ENCODE measurements around the gene APOBEC3B. TPM values are rescaled to one million over a fixed set of nuclear protein-coding genes. Genes with fewer than 3 reads are reported as not detected.
"Not testable (repeated sequence)": the region's sequence is repeated elsewhere in the genome, so short reads cannot be mapped to it uniquely, and the experiment has no call there.

The APOBEC3B gene
- total and polyA plus RNA-seq, 2 experiments from 2014 or later: 2.2 to 11.0 TPM

DNA sequence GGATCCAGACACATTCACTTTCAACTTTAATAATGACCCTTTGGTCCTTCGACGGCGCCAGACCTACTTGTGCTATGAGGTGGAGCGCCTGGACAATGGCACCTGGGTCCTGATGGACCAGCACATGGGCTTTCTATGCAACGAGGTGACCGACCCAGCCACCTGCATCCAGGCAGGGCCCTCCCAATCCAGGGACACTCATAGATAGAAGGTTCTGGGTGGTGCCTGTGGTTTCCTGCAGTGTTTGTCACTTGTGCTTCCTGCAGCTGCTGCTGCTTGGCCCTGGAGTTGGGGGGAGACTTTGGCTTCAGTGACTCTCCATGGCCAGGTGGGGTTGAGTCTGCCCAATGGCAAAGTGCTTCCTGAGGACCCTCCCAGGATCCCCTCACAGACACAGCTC is 7.3 kb downstream of the APOBEC3B start:
- H3K27me3 ChIP-seq: no peaks in the 10 kb centered on the region
- no peak overlapping the region for H2AFZ ChIP-seq
- H3K9me2 ChIP-seq (replicated peaks; ENCODE audit: insufficient read depth): no peaks in the 10 kb centered on the region
- no peaks in the 10 kb centered on the region for H3K9me3 ChIP-seq (ENCODE audit: low read depth)
- TF ChIP-seq EZH2 (IDR thresholded peaks at IDR 0.05; ENCODE audit: borderline replicate concordance) (no peak), EZH2phosphoT487 (IDR thresholded peaks at IDR 0.05; ENCODE audit: low read depth, severe bottlenecking, unreplicated experiment) (no peak), CTCF (IDR thresholded peaks at IDR 0.05; ENCODE audit: poor library complexity) (no peak)
- peaks cover 2% of the 10 kb centered on the region for H3K4me1 ChIP-seq (ENCODE audit: insufficient read depth)
- H3K79me2 ChIP-seq: no peaks in the 10 kb centered on the region
- no peak overlapping the region for H3K4me3 ChIP-seq
- H3K36me3 ChIP-seq (replicated peaks; ENCODE audit: insufficient read depth, low read depth): no peaks in the 10 kb centered on the region
- DNase-seq (ENCODE audit: low spot score): no peak
- WGBS (ENCODE audit: low lambda C conversion rate, missing lambda C conversion rate): 95% methylated on average over 6 of the region's 6 CpGs
- no peak overlapping the region for H3K4me2 ChIP-seq
- H3K27ac ChIP-seq: no peak overlapping the region
- H4K20me1 ChIP-seq (ENCODE audit: insufficient read depth, poor library complexity, severe bottlenecking): no peaks in the 10 kb centered on the region

DNA sequence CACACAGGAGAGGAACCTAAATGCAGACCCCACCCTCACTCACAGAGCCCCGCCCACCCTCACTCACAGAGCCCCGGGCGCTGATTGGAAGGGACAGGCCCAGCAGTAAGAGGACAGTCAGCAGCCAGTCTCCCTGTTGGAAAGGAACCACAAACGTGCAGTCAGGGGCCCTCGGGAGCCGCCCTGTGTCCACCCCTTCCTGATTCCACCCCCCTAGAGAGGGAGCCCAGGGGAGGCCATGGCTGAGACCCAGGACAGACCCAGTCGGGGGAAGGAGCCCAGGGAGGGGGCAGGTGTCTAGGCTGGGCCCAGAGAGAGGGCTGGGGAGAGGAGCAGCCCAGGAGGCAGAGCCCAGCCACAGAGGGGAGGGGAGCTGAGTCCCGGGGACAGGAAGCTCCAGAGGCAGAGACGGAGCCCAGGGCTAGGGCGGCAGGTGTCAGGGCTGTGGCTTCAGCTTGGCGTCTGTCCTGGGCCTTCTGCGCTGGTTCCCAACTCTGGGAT is 10.8 kb downstream of the APOBEC3B start:
- not testable (repeated sequence) for H3K4me3 ChIP-seq; H3K27me3 ChIP-seq; H3K9me3 ChIP-seq (ENCODE audit: low read depth); H2AFZ ChIP-seq; H3K4me1 ChIP-seq (ENCODE audit: insufficient read depth); H3K4me2 ChIP-seq; H3K27ac ChIP-seq; H4K20me1 ChIP-seq (ENCODE audit: insufficient read depth, poor library complexity, severe bottlenecking); H3K79me2 ChIP-seq; H3K36me3 ChIP-seq (replicated peaks; ENCODE audit: insufficient read depth, low read depth); DNase-seq (ENCODE audit: low spot score); H3K9me2 ChIP-seq (replicated peaks; ENCODE audit: insufficient read depth)
- WGBS (ENCODE audit: low lambda C conversion rate, missing lambda C conversion rate): 58% methylated on average over 5 of the region's 12 CpGs

- Histone ChIP-seq H3K4me3 (no peak overlapping the region), H3K27ac (no peak overlapping the region), H2AFZ (no peak overlapping the region), H3K27me3 (no peaks in the 10 kb centered on the region), H3K79me2 (no peaks in the 10 kb centered on the region), H3K36me3 (replicated peaks; ENCODE audit: insufficient read depth, low read depth) (no peaks in the 10 kb centered on the region), H3K9me2 (replicated peaks; ENCODE audit: insufficient read depth) (no peaks in the 10 kb centered on the region), H3K4me1 (ENCODE audit: insufficient read depth) (no peaks in the 10 kb centered on the region), H3K9me3 (ENCODE audit: low read depth) (no peaks in the 10 kb centered on the region), H4K20me1 (ENCODE audit: insufficient read depth, poor library complexity, severe bottlenecking) (no peaks in the 10 kb centered on the region), H3K4me2 (no peak overlapping the region)
- 80% methylated on average over 6 of the region's 6 CpGs for WGBS (ENCODE audit: low lambda C conversion rate, missing lambda C conversion rate)
- TF ChIP-seq EZH2phosphoT487 (IDR thresholded peaks at IDR 0.05; ENCODE audit: low read depth, severe bottlenecking, unreplicated experiment): no peak
- TF ChIP-seq CTCF (IDR thresholded peaks at IDR 0.05; ENCODE audit: poor library complexity): no peak
- no peak for TF ChIP-seq EZH2 (IDR thresholded peaks at IDR 0.05; ENCODE audit: borderline replicate concordance)
- DNase-seq (ENCODE audit: low spot score): no peak
Measured at GRCh38 chr22:38996105-38996504, 14.0 kb downstream of the APOBEC3B start.

GRCh38 chr22:38997518-38997917 is 15.4 kb downstream of the APOBEC3B start:
- no peaks in the 10 kb centered on the region for H3K27me3 ChIP-seq
- H3K27ac ChIP-seq: no peak overlapping the region
- WGBS (ENCODE audit: low lambda C conversion rate, missing lambda C conversion rate): 79% methylated on average over 3 of the region's 3 CpGs
- no peak overlapping the region for H3K4me3 ChIP-seq
- H2AFZ ChIP-seq: no peak overlapping the region
- DNase-seq (ENCODE audit: low spot score): no peak
- no peak for TF ChIP-seq CTCF (IDR thresholded peaks at IDR 0.05; ENCODE audit: poor library complexity)
- TF ChIP-seq EZH2 (IDR thresholded peaks at IDR 0.05; ENCODE audit: borderline replicate concordance): no peak
- TF ChIP-seq EZH2phosphoT487 (IDR thresholded peaks at IDR 0.05; ENCODE audit: low read depth, severe bottlenecking, unreplicated experiment): no peak
- no peak overlapping the region for H3K4me2 ChIP-seq
- H3K79me2 ChIP-seq: no peaks in the 10 kb centered on the region
- H3K36me3 ChIP-seq (replicated peaks; ENCODE audit: insufficient read depth, low read depth): no peaks in the 10 kb centered on the region
- no peaks in the 10 kb centered on the region for H3K9me2 ChIP-seq (replicated peaks; ENCODE audit: insufficient read depth)
- H3K9me3 ChIP-seq (ENCODE audit: low read depth): no peaks in the 10 kb centered on the region
- no peaks in the 10 kb centered on the region for H4K20me1 ChIP-seq (ENCODE audit: insufficient read depth, poor library complexity, severe bottlenecking)
- no peaks in the 10 kb centered on the region for H3K4me1 ChIP-seq (ENCODE audit: insufficient read depth)
